ENCODE data around the gene GAB1.

The GAB1 gene

DNA sequence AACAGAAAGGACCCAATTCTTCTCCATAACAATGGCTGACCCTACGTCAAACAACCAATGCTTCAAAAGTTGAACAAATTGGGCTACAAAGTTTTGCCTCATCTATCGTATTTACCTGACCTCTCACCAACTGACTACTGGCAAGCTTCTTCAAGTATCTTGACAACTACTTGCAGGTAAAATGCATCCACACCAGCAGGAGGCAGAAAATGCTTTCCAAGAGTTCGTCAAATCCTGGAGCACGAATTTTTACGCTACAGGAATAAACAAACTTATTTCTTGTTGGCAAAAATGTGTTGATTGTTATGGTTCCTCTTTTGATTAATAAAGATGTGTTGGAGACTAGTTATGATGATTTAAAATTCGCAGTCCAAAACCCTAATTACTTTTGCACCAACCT lies 6.7 kb upstream of the GAB1 start:
- no peak for TF ChIP-seq CTCF (IDR thresholded peaks at IDR 0.05; ENCODE audit: low read depth, low read length, missing control alignments)
- H3K4me3 ChIP-seq (replicated peaks; ENCODE audit: low read depth, low read length), result no peak overlapping the region
- no peak for DNase-seq (ENCODE audit: extremely low read depth, low read depth)

DNA sequence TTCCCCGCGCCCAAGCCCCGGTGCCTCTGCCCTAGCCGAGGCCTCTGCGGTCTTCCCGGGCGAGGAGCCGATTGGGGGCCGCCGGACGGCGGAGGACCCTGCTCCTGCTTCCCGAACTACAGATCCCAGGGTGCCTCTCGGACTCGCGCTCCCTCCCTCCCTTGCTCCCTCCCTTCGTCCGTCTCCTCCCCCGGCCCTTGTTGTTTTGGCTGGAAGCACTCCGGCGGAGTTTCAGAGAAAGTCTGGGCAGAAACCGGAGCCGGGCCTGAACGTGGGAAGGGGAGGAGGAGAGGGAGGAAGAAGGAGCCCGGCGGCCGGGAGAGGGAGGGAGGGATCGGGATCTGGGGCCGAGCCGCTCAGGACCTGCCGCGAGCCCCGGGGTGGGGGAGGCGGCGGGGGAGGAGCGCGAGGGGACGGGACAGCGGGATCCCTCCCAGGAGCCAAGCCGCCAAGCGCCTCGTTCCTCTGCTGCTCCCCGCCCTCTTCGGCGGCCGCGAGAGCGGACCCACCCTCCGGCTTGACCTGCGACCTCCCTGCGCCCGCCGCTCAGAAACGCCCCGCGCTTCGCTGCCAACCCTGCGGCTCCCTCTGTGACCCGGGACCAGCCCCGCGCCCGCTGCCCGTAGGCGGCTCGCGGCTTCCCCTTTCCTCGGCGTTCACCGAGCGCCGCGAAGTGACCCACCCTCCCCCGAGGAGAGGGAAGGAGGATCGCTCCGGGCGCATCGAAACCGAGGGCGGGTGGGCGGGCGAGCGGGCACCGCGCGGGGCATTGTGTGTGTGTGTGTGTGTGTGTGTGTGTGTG lies 496 bp upstream of the GAB1 start:
- no peak for TF ChIP-seq CTCF (IDR thresholded peaks at IDR 0.05; ENCODE audit: low read depth, low read length, missing control alignments)
- DNase-seq (ENCODE audit: extremely low read depth, low read depth), result peak; percentile 81
- peak overlapping the region; percentile 54 for H3K4me3 ChIP-seq (replicated peaks; ENCODE audit: low read depth, low read length)

DNA sequence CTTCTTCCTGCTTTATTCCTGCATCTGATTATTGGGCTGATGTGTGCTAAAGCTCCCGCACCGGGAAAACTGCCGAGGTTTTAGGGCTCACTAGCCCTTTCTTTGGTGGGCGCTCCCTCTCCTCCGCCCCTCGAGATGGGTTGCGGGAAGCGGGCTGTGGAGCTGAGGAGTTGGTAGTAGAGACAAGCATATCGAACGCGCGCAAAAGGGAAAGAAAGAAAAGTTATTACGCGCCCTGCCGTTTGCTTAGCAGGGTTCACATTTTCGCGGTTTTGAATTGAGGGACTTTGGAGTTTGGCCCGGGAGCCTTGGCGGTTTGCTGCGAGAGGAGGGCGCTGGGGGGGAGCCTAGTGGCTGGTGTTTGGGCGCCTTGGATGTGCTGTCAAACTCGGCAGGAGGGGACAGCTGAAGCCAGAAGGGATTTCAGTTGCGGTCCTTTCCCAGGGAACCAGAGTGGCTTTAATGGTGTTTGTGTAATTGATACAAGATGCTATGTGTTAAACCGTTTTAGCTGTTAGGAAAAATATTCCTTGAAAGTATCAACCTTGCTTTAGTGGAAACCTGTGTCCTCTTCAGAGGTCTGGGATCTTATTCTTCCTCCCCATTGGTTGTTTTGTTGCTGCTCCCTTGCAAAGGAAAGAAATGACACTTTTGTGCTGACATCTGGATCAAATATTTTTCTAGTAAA lies 1.1 kb downstream of the GAB1 start:
- no peak for DNase-seq (ENCODE audit: extremely low read depth, low read depth)
- peak overlapping the region; percentile 54 for H3K4me3 ChIP-seq (replicated peaks; ENCODE audit: low read depth, low read length)
- peak; percentile 3 for TF ChIP-seq CTCF (IDR thresholded peaks at IDR 0.05; ENCODE audit: low read depth, low read length, missing control alignments)

DNA sequence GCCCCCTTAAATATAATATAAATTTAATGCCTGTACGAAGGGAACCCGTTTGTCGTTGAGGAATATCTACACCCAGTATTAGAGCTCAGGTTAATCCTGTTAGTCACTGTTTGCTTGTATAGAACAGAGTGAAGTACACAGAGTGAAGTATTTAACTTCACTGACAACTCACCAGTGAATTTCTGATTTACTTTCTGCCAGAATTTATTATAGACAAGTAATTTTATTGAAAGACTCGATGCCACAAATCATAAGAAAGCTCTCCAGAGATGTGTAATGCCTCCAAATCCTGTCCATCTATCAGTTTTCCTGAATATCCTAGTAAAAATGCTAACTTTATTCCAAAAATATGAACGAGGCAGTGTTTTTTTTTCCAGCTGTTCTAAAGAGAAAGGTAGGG lies 1.6 kb downstream of the GAB1 start:
- DNase-seq (ENCODE audit: extremely low read depth, low read depth), result no peak
- peak overlapping the region; percentile 54 for H3K4me3 ChIP-seq (replicated peaks; ENCODE audit: low read depth, low read length)
- no peak for TF ChIP-seq CTCF (IDR thresholded peaks at IDR 0.05; ENCODE audit: low read depth, low read length, missing control alignments)

DNA sequence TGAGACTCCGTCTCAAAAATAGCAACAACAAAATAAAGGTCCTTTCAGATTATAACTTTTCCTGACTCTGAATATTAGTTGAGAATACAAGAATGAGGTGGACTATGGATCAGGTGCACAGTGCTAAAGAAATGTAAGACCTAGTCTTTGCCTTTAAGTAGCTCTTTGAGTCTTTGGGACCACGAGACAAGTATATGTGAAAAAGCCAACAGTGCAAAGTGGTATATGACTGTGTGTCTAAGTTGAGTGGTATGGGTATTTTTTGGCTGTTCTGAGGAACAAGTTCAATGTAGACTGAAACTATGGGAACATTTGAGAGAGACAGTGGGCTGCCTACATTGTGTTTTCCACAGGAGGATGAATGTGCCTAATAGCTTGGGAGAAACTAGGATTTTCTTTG lies 2.8 kb downstream of the GAB1 start:
- no peak for DNase-seq (ENCODE audit: extremely low read depth, low read depth)
- H3K4me3 ChIP-seq (replicated peaks; ENCODE audit: low read depth, low read length), result no peak overlapping the region
- TF ChIP-seq CTCF (IDR thresholded peaks at IDR 0.05; ENCODE audit: low read depth, low read length, missing control alignments), result no peak

GRCh38 chr4:143341186-143341755 lies 4.6 kb downstream of the GAB1 start:
- no peak overlapping the region for H3K4me3 ChIP-seq (replicated peaks; ENCODE audit: low read depth, low read length)
- TF ChIP-seq CTCF (IDR thresholded peaks at IDR 0.05; ENCODE audit: low read depth, low read length, missing control alignments), result no peak
- no peak for DNase-seq (ENCODE audit: extremely low read depth, low read depth)
